Astrocyte (in vitro differentiated cells and primary cell): Measurements from ENCODE around the gene ASCC3.

Source experiments
- CTCF ChIP-seq: IDR thresholded peaks from 2 replicates; pipeline ENCODE4 v1.5.1; 2011; ENCODE audit warnings: low read depth, mild to moderate bottlenecking, inconsistent platforms, low read length, moderate library complexity; ENCODE audit not compliant: insufficient read depth
- EZH2 ChIP-seq: IDR thresholded peaks from 2 replicates; pipeline ENCODE4 v1.6.1; 2012; ENCODE audit warnings: mild to moderate bottlenecking, low read length, inconsistent platforms; ENCODE audit not compliant: insufficient read depth

GRCh38 chr6:100810015-100810414 lies 71.1 kb downstream of the ASCC3 start:
- TF ChIP-seq CTCF (no peak), EZH2 (no peak)
